Activated CD4-positive, alpha-beta T cell treated with anti-CD3 and anti-CD28 coated beads for 4 hours (primary cell): ENCODE measurements around the gene KANK2.
"Not testable (repeated sequence)": the region's sequence is repeated elsewhere in the genome, so short reads cannot be mapped to it uniquely, and the experiment has no call there.

Source experiments
- DNase-seq, 2 donors: peaks; one replicate each; pipeline ENCODE4 v3.0.0-alpha.2; 2020

Gene KANK2

GRCh38 chr19:11195681-11196080, 1.7 kb downstream of the KANK2 start:
- no peak for DNase-seq

GRCh38 chr19:11194656-11195558, 2.4 kb downstream of the KANK2 start:
- no peak for DNase-seq

GRCh38 chr19:11194173-11194572, 3.2 kb downstream of the KANK2 start:
- no peak for DNase-seq

- DNase-seq = no peak
Observed at GRCh38 chr19:11192957-11193939, 4.1 kb downstream of the KANK2 start.

- DNase-seq = no peak
Observed at GRCh38 chr19:11191934-11192333, 5.4 kb downstream of the KANK2 start.

GRCh38 chr19:11191273-11191755, 6.0 kb downstream of the KANK2 start:
- no peak for DNase-seq

- no peak for DNase-seq
Observed at GRCh38 chr19:11190501-11190900, 6.8 kb downstream of the KANK2 start.

- no peak for DNase-seq
Observed at GRCh38 chr19:11187441-11187840, 9.9 kb downstream of the KANK2 start.

- DNase-seq = no peak
Observed at GRCh38 chr19:11182994-11183393, 14.4 kb downstream of the KANK2 start.

- no peak for DNase-seq
Observed at GRCh38 chr19:11181488-11181887, 15.9 kb downstream of the KANK2 start.

- DNase-seq = not testable (repeated sequence)
Observed at GRCh38 chr19:11180975-11181374, 16.4 kb downstream of the KANK2 start.

- no peak for DNase-seq
Observed at GRCh38 chr19:11180346-11180745, 17.0 kb downstream of the KANK2 start.

GRCh38 chr19:11179716-11180297, 17.5 kb downstream of the KANK2 start:
- DNase-seq = no peak

- DNase-seq = not testable (repeated sequence)
Observed at GRCh38 chr19:11179145-11179465, 18.2 kb downstream of the KANK2 start.

- no peak for DNase-seq
Observed at GRCh38 chr19:11177592-11177991, 19.8 kb downstream of the KANK2 start.

GRCh38 chr19:11176466-11177193, 20.7 kb downstream of the KANK2 start:
- DNase-seq = no peak

GRCh38 chr19:11175920-11176319, 21.4 kb downstream of the KANK2 start:
- no peak for DNase-seq

- DNase-seq = no peak
Observed at GRCh38 chr19:11174336-11174735, 23.0 kb downstream of the KANK2 start.

GRCh38 chr19:11173516-11174155, 23.7 kb downstream of the KANK2 start:
- no peak for DNase-seq

GRCh38 chr19:11172576-11172975, 24.8 kb downstream of the KANK2 start:
- DNase-seq = no peak

GRCh38 chr19:11171144-11171543, 26.2 kb downstream of the KANK2 start:
- DNase-seq = no peak
